Transverse colon (tissue), 4 donors: ENCODE data around the gene SPAG6. TPM values are rescaled to one million over a fixed set of nuclear protein-coding genes. Genes with fewer than 3 reads are reported as not detected.
"Not testable (repeated sequence)": the region's sequence is repeated elsewhere in the genome, so short reads cannot be mapped to it uniquely, and the experiment has no call there.

Experiments
- DNase-seq: peaks from one replicate; pipeline ENCODE4 v3.0.0-alpha.2; 2019
- H3K27ac ChIP-seq, 4 donors: fragments of 200-600 bp; sonication (generic); 2 replicates each; pipeline ENCODE4 v1.5.1; 2016 to 2018; ENCODE audit warnings: inconsistent platforms in 4 of 4
- H3K27me3 ChIP-seq: fragments of 200-600 bp; sonication (generic); 2 replicates; pipeline ENCODE4 v1.5.1; 2017; ENCODE audit warnings: inconsistent platforms
- H3K36me3 ChIP-seq, 4 donors: fragments of 200-600 bp; sonication (generic); 2 replicates each; pipeline ENCODE4 v1.5.1; 2017 to 2019; ENCODE audit warnings: inconsistent platforms in 4 of 4
- H3K4me1 ChIP-seq, 4 donors: fragments of 200-600 bp; sonication (generic); 2 replicates each; pipeline ENCODE4 v1.5.1; 2017 to 2020; ENCODE audit warnings: inconsistent platforms in 4 of 4
- H3K4me3 ChIP-seq, 4 donors: fragments of 200-600 bp; sonication (generic); 1 replicate in 1 of 4; 2 replicates in 3 of 4; pipeline versions ENCODE4 v1.5.1 to v1.6.1; 2017 to 2019; ENCODE audit warnings: inconsistent platforms in 4 of 4
- H3K9me3 ChIP-seq, 2 donors: fragments of 200-600 bp; sonication (generic); 2 replicates each; pipeline ENCODE4 v1.5.1; 2017 to 2019; ENCODE audit warnings: inconsistent platforms in 2 of 2
- CTCF ChIP-seq, 5 experiments: fragments of 200-600 bp in 3 of 5; fragments of 450-650 bp in 2 of 5; sonication (generic) in 3 of 5; IDR thresholded peaks; 1 replicate in 2 of 5; 2 replicates in 3 of 5; pipeline ENCODE4 v1.5.1; 2016 to 2017; ENCODE audit warnings: antibody characterized with exemption in 5 of 5, inconsistent platforms in 3 of 5, mild to moderate bottlenecking in 2 of 5, moderate library complexity in 1 of 5
- EP300 ChIP-seq: sonication (generic); formaldehyde crosslinking; IDR thresholded peaks from one replicate; pipeline ENCODE4 v1.6.1; 2017; ENCODE audit warnings: antibody characterized with exemption, low read depth
- POLR2A ChIP-seq: fragments of 450-650 bp; IDR thresholded peaks from one replicate; pipeline ENCODE4 v1.6.1; 2016; ENCODE audit warnings: antibody characterized with exemption, mild to moderate bottlenecking, moderate library complexity
- POLR2AphosphoS5 ChIP-seq, 3 donors: sonication (generic); formaldehyde crosslinking; IDR thresholded peaks; one replicate each; pipeline ENCODE4 v1.6.1; 2016; ENCODE audit warnings: antibody characterized with exemption in 3 of 3
- WGBS, 2 donors: methylation state at CpG; one replicate each; pipeline ENCODE4 v1.1.5; 2018; ENCODE audit warnings: low coverage in 1 of 2; 5-methylcytosine and 5-hydroxymethylcytosine counted together
- in situ Hi-C, 4 donors: fragments of 200-750 bp; cut with MboI; loops; one replicate each; pipeline versions ENCODE4 v1.15.0 to v1.15.1; 2017; ENCODE audit warnings: low sequenced_read_pairs in 3 of 4, low pct_ligation_motif_present in 1 of 4, low pct_unique_long_range_greater_than_20kb in 1 of 4
- intact Hi-C: fragments of 100-400 bp; cut with DNase I; formaldehyde crosslinking; loops from one replicate; pipeline ENCODE4 v1.15.1; 2023; ENCODE audit warnings: low total_unique reads
- total RNA-seq, 4 donors: library from RNA; depleted of rRNA; stranded (reverse); fragments of >200 nt; gene quantifications; one replicate each; pipeline ENCODE4 v1.1.0, GENCODE V29; 2016

SPAG6 gene
- total RNA-seq, 4 donors from 2014 or later: not detected

GRCh38 chr10:22389856-22390589 lies 44.7 kb downstream of the SPAG6 start:
- no peaks in the 10 kb centered on the region for H3K27me3 ChIP-seq
- intact Hi-C loops: no loop called here
- no peaks in the 10 kb centered on the region for H3K4me1 ChIP-seq
- H3K9me3 ChIP-seq: no peaks in the 10 kb centered on the region
- no peak overlapping the region for H3K4me3 ChIP-seq
- H3K27ac ChIP-seq: no peak overlapping the region
- H3K36me3 ChIP-seq: no peaks in the 10 kb centered on the region
- whole genome bisulfite sequencing, 2 donors: 82 to 86% methylated on average over 3 to 6 of the region's 6 CpGs
- in situ Hi-C loops: no loop called here
- TF ChIP-seq CTCF (IDR thresholded peaks at IDR 0.05) (no peak), POLR2A (no peak), EP300 (no peak), POLR2AphosphoS5 (IDR thresholded peaks at IDR 0.05) (no peak)
- DNase-seq: no peak

GRCh38 chr10:22391600-22391999 lies 46.3 kb downstream of the SPAG6 start:
- Histone ChIP-seq H3K27me3 (peaks cover 7% of the 10 kb centered on the region), H3K36me3 (no peaks in the 10 kb centered on the region), H3K4me3 (no peak overlapping the region), H3K4me1 (no peaks in the 10 kb centered on the region), H3K27ac (no peak overlapping the region), H3K9me3 (no peaks in the 10 kb centered on the region)
- 92 to 95% methylated on average over 2 to 5 of the region's 5 CpGs for WGBS, 2 donors
- in situ Hi-C loops (no loop called here), intact Hi-C loops (no loop called here)
- TF ChIP-seq POLR2AphosphoS5 (IDR thresholded peaks at IDR 0.05) (no peak), POLR2A (no peak), EP300 (no peak), CTCF (IDR thresholded peaks at IDR 0.05) (no peak)
- no peak for DNase-seq

GRCh38 chr10:22396195-22396594 lies 50.9 kb downstream of the SPAG6 start:
- H3K4me1 ChIP-seq, H3K27me3 ChIP-seq, H3K4me3 ChIP-seq, in situ Hi-C loops, H3K9me3 ChIP-seq, DNase-seq, intact Hi-C loops, H3K27ac ChIP-seq, H3K36me3 ChIP-seq: not testable (repeated sequence)
- 43 to 86% methylated on average over 1 to 2 of the region's 2 CpGs for WGBS, 2 donors

DNA sequence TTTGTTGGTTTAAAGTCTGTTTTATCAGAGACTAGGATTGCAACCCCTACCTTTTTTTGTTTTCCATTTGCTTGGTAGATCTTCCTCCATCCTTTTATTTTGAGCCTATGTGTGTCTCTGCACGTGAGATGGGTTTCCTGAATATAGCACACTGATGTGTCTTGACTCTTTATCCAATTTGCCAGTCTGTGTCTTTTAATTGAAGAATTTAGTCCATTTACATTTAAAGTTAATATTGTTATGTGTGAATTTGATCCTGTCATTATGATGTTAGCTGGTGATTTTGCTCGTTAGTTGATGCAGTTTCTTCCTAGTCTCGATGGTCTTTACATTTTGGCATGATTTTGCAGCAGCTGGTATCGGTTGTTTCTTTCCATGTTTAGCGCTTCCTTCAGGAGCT lies 61.6 kb downstream of the SPAG6 start:
- in situ Hi-C loops, intact Hi-C loops: not testable (repeated sequence)

DNA sequence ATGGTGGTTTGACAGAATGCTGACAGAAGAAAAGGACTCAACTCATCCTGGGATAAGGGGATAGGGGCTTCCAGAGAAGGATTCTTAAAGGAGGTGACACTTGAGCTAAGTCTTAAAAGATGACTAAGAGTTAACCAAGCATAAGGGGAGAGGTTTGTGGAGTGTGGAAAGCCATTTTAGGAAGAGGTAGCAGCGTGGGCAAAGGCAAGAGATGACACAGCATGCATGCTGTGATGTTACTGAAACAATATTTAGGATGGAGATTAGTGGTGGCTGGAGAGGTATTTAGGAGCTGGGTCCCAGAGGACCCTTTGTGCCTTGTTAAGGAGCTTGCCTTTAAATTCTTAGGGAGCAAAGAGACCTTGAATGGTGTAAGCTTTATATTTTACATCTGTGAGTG lies 65.1 kb downstream of the SPAG6 start:
- no peaks in the 10 kb centered on the region for H3K36me3 ChIP-seq
- no peak for TF ChIP-seq EP300
- no peak for TF ChIP-seq POLR2AphosphoS5 (IDR thresholded peaks at IDR 0.05)
- no peak for TF ChIP-seq CTCF (IDR thresholded peaks at IDR 0.05)
- TF ChIP-seq POLR2A: no peak
- intact Hi-C loops (no loop called here), in situ Hi-C loops (no loop called here)
- no peaks in the 10 kb centered on the region for H3K9me3 ChIP-seq
- H3K4me1 ChIP-seq: no peaks in the 10 kb centered on the region
- no peaks in the 10 kb centered on the region for H3K27me3 ChIP-seq
- no peak overlapping the region for H3K27ac ChIP-seq
- no peak overlapping the region for H3K4me3 ChIP-seq
- no peak for DNase-seq
- WGBS, 2 donors: 27 to 39% methylated on average over 1 of the region's 1 CpG

More for the DNA sequence above, 61.6 kb downstream of the SPAG6 start:
- WGBS, 2 donors: 67% methylated on average over 1 of the region's 5 CpGs; no CpG with 5 or more reads in 1 of the 2 donors
- H3K36me3 ChIP-seq, H3K4me1 ChIP-seq, H3K9me3 ChIP-seq, H3K27ac ChIP-seq, H3K27me3 ChIP-seq, DNase-seq, H3K4me3 ChIP-seq: not testable (repeated sequence)
